HepG2 (cell line): Measurements from ENCODE around the gene SPOCD1. TPM values are rescaled to one million over a fixed set of nuclear protein-coding genes. Genes with fewer than 3 reads are reported as not detected.

Experiments
- ASH2L ChIP-seq: fragments of 300-600, 200-600 bp; sonication (generic); IDR thresholded peaks from 2 replicates; pipeline ENCODE4 v1.7.0; 2017; ENCODE audit warnings: low read depth, mild to moderate bottlenecking, moderate library complexity, mixed read lengths, low read length; ENCODE audit not compliant: insufficient read length
- CHD4 ChIP-seq: fragments of 200-600 bp; sonication (generic); IDR thresholded peaks from 2 replicates; pipeline ENCODE4 v1.7.0; 2017; ENCODE audit warnings: mild to moderate bottlenecking, low read length, borderline replicate concordance
- EED ChIP-seq: sonication (generic); formaldehyde crosslinking; IDR thresholded peaks from 2 replicates; pipeline ENCODE4 v1.5.0; 2020; ENCODE audit warnings: mild to moderate bottlenecking, missing genetic modification reagents
- GZF1 ChIP-seq: sonication (generic); formaldehyde crosslinking; IDR thresholded peaks from 2 replicates; pipeline ENCODE4 v1.5.1; 2020; ENCODE audit warnings: mild to moderate bottlenecking, missing genetic modification reagents
- HHEX ChIP-seq: IDR thresholded peaks from 2 replicates; pipeline ENCODE4 v1.6.1; 2016; ENCODE audit warnings: control low read depth
- MEIS1 ChIP-seq: sonication (generic); formaldehyde crosslinking; IDR thresholded peaks from 2 replicates; pipeline ENCODE4 v1.9.0; 2021; ENCODE audit warnings: mild to moderate bottlenecking, missing genetic modification reagents, moderate library complexity, borderline replicate concordance
- PLRG1 ChIP-seq: fragments of 450-650 bp; conservative IDR thresholded peaks from 2 replicates; pipeline ENCODE4 v1.6.1; 2016
- SKI ChIP-seq: fragments of 450-650 bp; IDR thresholded peaks from one replicate; pipeline ENCODE4 v1.6.1; 2018; ENCODE audit warnings: mild to moderate bottlenecking; ENCODE audit not compliant: partially characterized antibody
- TMF1 ChIP-seq: sonication (generic); formaldehyde crosslinking; IDR thresholded peaks from 2 replicates; pipeline ENCODE4 v1.8.1; 2022; ENCODE audit warnings: low read depth, missing genetic modification reagents
- XRCC5 ChIP-seq: fragments of 200-400 bp; formaldehyde crosslinking; optimal IDR thresholded peaks from 2 replicates; pipeline ENCODE3; 2017; ENCODE audit warnings: mild to moderate bottlenecking, low read length
- ZBTB7B ChIP-seq: sonication (generic); formaldehyde crosslinking; IDR thresholded peaks from 2 replicates; pipeline ENCODE4 v1.4.0; 2020; ENCODE audit warnings: missing genetic modification reagents
- ZFP36 ChIP-seq: fragments of 150-350 bp; IDR thresholded peaks from 2 replicates; pipeline ENCODE4 v1.6.1; 2018; ENCODE audit warnings: borderline replicate concordance, low read length, low read depth; ENCODE audit not compliant: partially characterized antibody
- ZNF263 ChIP-seq: sonication (generic); formaldehyde crosslinking; IDR thresholded peaks from 2 replicates; pipeline ENCODE4 v1.4.0; 2020; ENCODE audit warnings: missing genetic modification reagents
- polyA plus RNA-seq, 8 experiments: library from polyadenylated mRNA; depleted of rRNA in 3 of 8; stranded (reverse) in 7 of 8; unstranded in 1 of 8; fragments of >200 nt; fragmentation: Illumina TruSeq in 4 of 8; extraction: Trizol in 4 of 8; gene quantifications; 2 replicates each; pipeline versions ENCODE4 v1.2.1 to v1.2.3, GENCODE V29; 2011 to 2016; ENCODE audit warnings: low read depth in 4 of 8, missing spikeins in 1 of 8, mixed read lengths in 1 of 8; ENCODE audit not compliant: insufficient read depth in 1 of 8
- total RNA-seq, 5 experiments: library from RNA; depleted of rRNA; stranded (reverse); fragments of >200 nt; fragmentation: Illumina TruSeq; extraction: Trizol; gene quantifications; 2 replicates each; pipeline ENCODE4 v1.2.3, GENCODE V29; 2016; ENCODE audit warnings: low read depth in 1 of 5
- TF ChIP-seq, protein P1 (sequence below): IDR thresholded peaks from 2 replicates; pipeline ENCODE4 v1.6.1; 2016; ENCODE audit warnings: low read depth
- TF ChIP-seq, protein P2 (sequence below): sonication (generic); formaldehyde crosslinking; IDR thresholded peaks from 2 replicates; pipeline ENCODE4 v1.4.0; 2020; ENCODE audit warnings: missing genetic modification reagents, mild to moderate bottlenecking, borderline replicate concordance
- TF ChIP-seq, protein P3 (sequence below): sonication (generic); formaldehyde crosslinking; IDR thresholded peaks from 2 replicates; pipeline ENCODE4 v1.4.0; 2020; ENCODE audit warnings: missing genetic modification reagents, borderline replicate concordance
- TF ChIP-seq, protein P4 (sequence below): sonication (generic); formaldehyde crosslinking; IDR thresholded peaks from 2 replicates; pipeline ENCODE4 v1.4.0; 2020; ENCODE audit warnings: missing genetic modification reagents, low read depth, mild to moderate bottlenecking, borderline replicate concordance
- TF ChIP-seq, protein P5 (sequence below): sonication (generic); formaldehyde crosslinking; IDR thresholded peaks from 2 replicates; pipeline ENCODE4 v1.4.0; 2020; ENCODE audit warnings: missing genetic modification reagents

The SPOCD1 gene
- total and polyA plus RNA-seq, 2 of the 13 experiments (the other 11 are each of a cell fraction or from before 2014, with no cell fraction given), result 0.24 to 0.29 TPM

DNA sequence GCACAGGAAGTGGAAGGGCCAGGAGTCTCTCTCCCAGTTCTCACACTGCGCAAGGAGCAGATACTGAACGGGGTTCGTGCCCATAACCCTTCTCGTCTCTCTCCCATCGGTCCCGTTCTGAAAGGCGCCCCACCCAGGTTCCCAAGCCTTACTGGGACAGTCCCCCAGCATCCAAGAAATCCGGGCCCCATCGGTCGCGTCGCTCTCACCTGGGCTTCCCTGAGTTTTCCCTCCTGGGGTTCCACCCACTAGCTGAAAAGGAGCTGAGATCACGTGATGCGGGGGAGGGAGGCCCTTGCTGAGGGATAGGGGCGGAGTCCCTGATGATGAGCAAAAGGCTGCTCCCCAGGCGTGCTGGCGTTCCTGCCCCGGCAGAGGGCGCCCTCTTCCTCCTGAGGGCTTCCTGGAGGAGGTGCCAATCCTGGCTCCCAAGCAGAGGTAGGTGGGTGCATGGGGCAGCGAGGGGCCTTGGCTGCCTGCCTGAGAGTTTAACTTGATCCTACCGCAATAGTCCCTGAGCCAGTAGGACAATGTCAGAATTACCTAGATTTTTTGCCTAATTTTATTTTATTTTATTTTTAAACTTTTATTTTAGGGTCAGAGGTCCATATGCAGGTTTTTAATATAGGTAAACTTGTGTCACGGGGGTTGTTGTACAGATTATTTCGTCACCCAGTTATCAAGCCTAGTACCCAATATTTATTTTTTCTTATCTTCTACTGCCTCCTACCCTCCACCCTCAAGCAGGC is at the start of gene SPOCD1 (continued):
- TF ChIP-seq EED, result 0 out of 2 replicates have a peak, but pooled peaks have one; percentile 55
- no peak for TF ChIP-seq HHEX (CRISPR knock-in tag)
- TF ChIP-seq, protein P1, sequence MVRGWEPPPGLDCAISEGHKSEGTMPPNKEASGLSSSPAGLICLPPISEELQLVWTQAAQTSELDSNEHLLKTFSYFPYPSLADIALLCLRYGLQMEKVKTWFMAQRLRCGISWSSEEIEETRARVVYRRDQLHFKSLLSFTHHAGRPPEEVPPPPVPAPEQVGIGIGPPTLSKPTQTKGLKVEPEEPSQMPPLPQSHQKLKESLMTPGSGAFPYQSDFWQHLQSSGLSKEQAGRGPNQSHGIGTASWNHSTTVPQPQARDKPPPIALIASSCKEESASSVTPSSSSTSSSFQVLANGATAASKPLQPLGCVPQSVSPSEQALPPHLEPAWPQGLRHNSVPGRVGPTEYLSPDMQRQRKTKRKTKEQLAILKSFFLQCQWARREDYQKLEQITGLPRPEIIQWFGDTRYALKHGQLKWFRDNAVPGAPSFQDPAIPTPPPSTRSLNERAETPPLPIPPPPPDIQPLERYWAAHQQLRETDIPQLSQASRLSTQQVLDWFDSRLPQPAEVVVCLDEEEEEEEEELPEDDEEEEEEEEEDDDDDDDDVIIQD (CRISPR knock-in tag), result peak; percentile 40; the same call in 1 of the 2 replicates
- peak; percentile 61; the same call in 1 of the 2 replicates for TF ChIP-seq CHD4
- peak; percentile 89 for TF ChIP-seq XRCC5
- TF ChIP-seq GZF1 (CRISPR knock-in tag), result 0 out of 2 replicates have a peak, but pooled peaks have one; percentile 28
- peak; percentile 36; the same call in 1 of the 2 replicates for TF ChIP-seq ZNF263 (CRISPR knock-in tag)
- no peak for TF ChIP-seq ASH2L
- 0 out of 2 replicates have a peak, but pooled peaks have one; percentile 35 for TF ChIP-seq ZBTB7B
- TF ChIP-seq, protein P2, sequence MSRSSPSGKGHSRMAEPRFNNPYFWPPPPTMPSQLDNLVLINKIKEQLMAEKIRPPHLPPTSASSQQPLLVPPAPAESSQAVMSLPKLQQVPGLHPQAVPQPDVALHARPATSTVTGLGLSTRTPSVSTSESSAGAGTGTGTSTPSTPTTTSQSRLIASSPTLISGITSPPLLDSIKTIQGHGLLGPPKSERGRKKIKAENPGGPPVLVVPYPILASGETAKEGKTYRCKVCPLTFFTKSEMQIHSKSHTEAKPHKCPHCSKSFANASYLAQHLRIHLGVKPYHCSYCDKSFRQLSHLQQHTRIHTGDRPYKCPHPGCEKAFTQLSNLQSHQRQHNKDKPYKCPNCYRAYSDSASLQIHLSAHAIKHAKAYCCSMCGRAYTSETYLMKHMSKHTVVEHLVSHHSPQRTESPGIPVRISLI (CRISPR knock-in tag), result peak; percentile 13; the same call in 1 of the 2 replicates
- no peak for TF ChIP-seq MEIS1
- peak; percentile 100 for TF ChIP-seq ZFP36
- TF ChIP-seq, protein P3, sequence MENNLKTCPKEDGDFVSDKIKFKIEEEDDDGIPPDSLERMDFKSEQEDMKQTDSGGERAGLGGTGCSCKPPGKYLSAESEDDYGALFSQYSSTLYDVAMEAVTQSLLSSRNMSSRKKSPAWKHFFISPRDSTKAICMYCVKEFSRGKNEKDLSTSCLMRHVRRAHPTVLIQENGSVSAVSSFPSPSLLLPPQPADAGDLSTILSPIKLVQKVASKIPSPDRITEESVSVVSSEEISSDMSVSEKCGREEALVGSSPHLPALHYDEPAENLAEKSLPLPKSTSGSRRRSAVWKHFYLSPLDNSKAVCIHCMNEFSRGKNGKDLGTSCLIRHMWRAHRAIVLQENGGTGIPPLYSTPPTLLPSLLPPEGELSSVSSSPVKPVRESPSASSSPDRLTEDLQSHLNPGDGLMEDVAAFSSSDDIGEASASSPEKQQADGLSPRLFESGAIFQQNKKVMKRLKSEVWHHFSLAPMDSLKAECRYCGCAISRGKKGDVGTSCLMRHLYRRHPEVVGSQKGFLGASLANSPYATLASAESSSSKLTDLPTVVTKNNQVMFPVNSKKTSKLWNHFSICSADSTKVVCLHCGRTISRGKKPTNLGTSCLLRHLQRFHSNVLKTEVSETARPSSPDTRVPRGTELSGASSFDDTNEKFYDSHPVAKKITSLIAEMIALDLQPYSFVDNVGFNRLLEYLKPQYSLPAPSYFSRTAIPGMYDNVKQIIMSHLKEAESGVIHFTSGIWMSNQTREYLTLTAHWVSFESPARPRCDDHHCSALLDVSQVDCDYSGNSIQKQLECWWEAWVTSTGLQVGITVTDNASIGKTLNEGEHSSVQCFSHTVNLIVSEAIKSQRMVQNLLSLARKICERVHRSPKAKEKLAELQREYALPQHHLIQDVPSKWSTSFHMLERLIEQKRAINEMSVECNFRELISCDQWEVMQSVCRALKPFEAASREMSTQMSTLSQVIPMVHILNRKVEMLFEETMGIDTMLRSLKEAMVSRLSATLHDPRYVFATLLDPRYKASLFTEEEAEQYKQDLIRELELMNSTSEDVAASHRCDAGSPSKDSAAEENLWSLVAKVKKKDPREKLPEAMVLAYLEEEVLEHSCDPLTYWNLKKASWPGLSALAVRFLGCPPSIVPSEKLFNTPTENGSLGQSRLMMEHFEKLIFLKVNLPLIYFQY, result 0 out of 2 replicates have a peak, but pooled peaks have one; percentile 28
- TF ChIP-seq PLRG1, result no peak
- TF ChIP-seq, protein P4, sequence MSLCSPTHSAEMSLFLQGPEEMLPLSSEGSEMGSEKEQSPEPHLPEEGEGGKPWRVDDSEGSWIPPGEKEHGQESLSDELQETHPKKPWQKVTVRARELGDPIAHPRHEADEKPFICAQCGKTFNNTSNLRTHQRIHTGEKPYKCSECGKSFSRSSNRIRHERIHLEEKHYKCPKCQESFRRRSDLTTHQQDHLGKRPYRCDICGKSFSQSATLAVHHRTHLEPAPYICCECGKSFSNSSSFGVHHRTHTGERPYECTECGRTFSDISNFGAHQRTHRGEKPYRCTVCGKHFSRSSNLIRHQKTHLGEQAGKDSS (CRISPR knock-in tag), result peak; percentile 53; the same call in 1 of the 2 replicates
- TF ChIP-seq SKI, result no peak
- TF ChIP-seq, protein P5, sequence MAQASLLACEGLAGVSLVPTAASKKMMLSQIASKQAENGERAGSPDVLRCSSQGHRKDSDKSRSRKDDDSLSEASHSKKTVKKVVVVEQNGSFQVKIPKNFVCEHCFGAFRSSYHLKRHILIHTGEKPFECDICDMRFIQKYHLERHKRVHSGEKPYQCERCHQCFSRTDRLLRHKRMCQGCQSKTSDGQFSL (CRISPR knock-in tag), result no peak
- TF ChIP-seq TMF1 (CRISPR knock-in tag), result no peak
